Measurements from ENCODE around the gene MLXIPL. TPM values are rescaled to one million over a fixed set of nuclear protein-coding genes. Genes with fewer than 3 reads are reported as not detected.
A peak's percentile ranks its signal among the peaks of the same experiment; 100 is the strongest.
"Not testable (repeated sequence)": the region's sequence is repeated elsewhere in the genome, so short reads cannot be mapped to it uniquely, and the experiment has no call there.

Gene MLXIPL
- 0.65 TPM for total RNA-seq
- long read RNA-seq, result 0 reads

DNA sequence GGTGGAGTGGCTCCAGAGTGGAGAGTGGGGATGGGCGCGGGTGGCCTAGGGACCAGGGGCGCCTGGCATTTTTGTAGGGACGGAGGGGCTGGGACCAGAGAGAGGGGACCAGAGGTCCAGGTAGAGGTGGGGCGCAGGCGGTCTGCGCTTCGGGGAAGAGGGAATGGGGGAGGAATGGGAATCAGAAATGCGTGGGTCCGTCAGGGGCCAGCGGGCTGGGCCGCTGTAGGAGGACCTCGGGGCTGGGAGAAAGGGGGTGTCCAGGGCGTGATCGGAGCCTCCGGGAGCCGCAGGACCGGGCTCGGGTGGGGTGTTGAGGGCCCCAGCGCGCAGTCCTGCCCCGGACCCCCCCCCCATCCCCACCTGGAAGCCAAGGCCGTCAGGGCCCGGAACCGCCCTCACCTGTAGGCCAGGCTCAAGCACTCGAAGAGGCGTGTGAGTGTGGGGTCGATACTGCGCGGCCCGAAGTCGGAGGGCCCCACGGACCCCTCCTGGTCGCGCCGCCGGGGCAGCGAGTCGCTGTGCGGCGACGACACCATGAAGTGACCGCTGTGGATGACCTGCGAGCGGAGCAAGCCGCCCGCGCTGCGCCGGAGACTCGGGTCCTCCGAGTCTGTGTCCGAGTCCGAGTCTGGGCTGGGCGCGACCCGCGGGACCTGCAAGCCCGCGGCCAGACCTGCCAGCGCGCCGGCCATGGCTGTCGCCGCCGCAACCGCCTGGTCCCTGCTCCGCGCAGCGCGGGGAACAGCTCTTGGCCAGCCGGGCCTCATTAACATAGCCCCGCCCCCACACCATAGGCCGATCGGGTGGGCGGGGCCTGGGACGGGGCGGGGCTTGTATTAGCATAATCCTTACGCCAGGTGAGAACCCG, at the start of gene MLXIPL:
Gene MLXIPL, minus strand, starts transcription at position 725 of the 871 bp plus-strand sequence. Its CDS starts 30 bp downstream, at position 695.
- peak; percentile 78 for DNase-seq (ENCODE audit: low spot score)
- intact Hi-C loops (cut with DNase I), result no loop called here

GRCh38 chr7:73671857-73672445, 47.6 kb upstream of the MLXIPL start:
- intact Hi-C loops (cut with DNase I), result no loop called here
- DNase-seq (ENCODE audit: low spot score), result no peak

GRCh38 chr7:73671322-73671661, 47.0 kb upstream of the MLXIPL start:
- DNase-seq (ENCODE audit: low spot score), result no peak
- intact Hi-C loops (cut with DNase I), result no loop called here

GRCh38 chr7:73669858-73670385, 45.6 kb upstream of the MLXIPL start:
- no peak for DNase-seq (ENCODE audit: low spot score)

DNA sequence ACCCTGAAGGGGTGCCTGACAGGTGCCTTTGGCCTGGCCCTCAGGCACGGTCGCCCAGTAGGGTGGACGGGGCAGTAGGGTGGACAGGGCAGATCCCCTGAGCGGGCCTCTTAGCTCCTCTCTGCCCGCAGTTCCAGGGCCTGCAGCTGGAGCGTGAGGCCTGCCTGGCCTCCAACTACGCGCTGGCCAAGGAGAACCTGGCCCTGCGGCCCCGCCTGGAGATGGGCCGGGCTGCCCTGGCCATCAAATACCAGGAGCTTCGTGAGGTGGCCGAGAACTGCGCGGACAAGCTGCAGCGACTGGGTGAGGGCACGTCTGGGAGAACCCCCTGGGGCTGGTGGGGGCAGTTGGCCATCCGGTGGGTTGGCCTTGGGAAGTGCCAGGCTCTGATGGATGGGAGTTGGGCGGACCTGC, 45.0 kb upstream of the MLXIPL start:
- DNase-seq (ENCODE audit: low spot score), result no peak
- intact Hi-C loops (cut with DNase I), result loop anchor here (5.0 kb wide), 1 partner anchor 48 kb away; the partner anchor contains the start of gene STX1A

More at GRCh38 chr7:73669858-73670385, 45.6 kb upstream of the MLXIPL start:
- intact Hi-C loops (cut with DNase I), result loop anchor here (5.0 kb wide), 1 partner anchor 47 kb away; the partner anchor contains the start of gene STX1A

GRCh38 chr7:73668886-73669230, 44.5 kb upstream of the MLXIPL start:
- intact Hi-C loops (cut with DNase I), result loop anchor here (5.0 kb wide), 1 partner anchor 48 kb away; the partner anchor contains the start of gene STX1A
- no peak for DNase-seq (ENCODE audit: low spot score)

DNA sequence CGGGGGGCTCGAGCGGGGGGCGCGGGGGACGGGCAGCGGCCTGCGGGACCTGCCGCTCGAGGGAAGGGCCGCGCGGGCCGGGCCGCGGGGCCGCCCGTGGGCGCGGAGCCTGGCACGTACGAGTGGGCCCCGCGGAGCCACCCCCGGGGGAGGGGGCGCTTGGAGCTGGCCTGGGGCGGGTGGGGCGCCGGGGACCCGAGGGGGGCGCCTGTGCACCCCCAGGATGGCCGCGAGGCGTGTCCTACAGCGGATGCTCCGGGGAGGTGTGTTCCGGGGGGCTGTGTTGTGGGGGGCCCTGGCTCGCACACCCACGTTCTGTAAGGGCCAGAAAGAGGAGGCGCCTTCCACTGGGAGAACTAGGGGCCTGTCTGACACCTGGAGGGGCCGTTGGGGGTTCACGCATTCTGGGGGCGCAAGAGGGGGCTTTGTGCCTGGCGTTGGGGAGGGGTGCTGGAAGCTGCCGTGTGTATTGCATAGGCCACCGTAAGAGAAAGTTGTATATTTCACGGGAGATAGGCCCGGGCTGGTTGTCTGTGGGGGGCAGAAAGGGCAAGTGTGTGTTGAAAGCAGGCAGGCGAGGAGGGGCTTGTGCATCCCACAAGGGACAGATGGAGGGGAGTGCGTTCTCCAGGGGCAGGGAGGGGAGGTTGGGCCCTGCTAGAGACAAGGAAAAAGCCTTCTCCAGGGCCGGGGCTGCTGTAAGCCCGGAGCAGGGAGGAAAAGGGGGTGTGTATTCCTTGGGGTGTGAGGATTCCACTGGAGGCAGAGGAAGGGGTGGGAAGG, 44.0 kb upstream of the MLXIPL start:
- no peak for DNase-seq (ENCODE audit: low spot score)
- intact Hi-C loops (cut with DNase I), result loop anchor here (5.0 kb wide), 1 partner anchor 49 kb away; the partner anchor contains the start of gene STX1A

- intact Hi-C loops (cut with DNase I), result loop anchor here (2.0 to 5.0 kb wide), 2 partner anchors 50 to 59 kb away; partner anchors contain the start of gene STX1A
- peak; percentile 94 for DNase-seq (ENCODE audit: low spot score)
Observed at GRCh38 chr7:73667344-73668102, 43.2 kb upstream of the MLXIPL start, which contains the start of gene VPS37D. TSS of gene VPS37D (plus strand) at chr7:73667831. CDS start at chr7:73667959, 128 bp downstream.

DNA sequence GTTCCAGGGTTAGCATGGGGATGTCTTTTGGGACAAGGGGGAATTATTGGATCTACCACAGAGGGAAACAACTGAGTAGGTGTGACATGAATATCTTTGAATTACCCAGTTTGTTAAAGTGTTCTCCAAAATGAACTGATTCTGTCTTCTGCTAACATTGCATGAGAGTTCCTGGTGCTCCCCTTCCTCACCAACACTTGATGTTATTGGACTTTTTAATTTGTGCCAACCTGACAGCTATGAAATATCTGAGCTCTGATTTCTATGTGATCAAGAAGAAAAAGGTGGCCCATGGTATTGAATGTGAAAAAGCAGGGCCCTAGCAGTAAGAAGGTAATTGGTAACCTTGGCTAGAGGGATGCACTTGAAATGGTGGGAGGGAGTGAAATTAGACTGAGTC, 38.7 kb upstream of the MLXIPL start:
- intact Hi-C loops (cut with DNase I), result no loop called here
- DNase-seq (ENCODE audit: low spot score), result no peak

GRCh38 chr7:73660594-73660993, 36.3 kb upstream of the MLXIPL start:
- DNase-seq (ENCODE audit: low spot score); intact Hi-C loops (cut with DNase I): not testable (repeated sequence)

GRCh38 chr7:73659983-73660382, 35.7 kb upstream of the MLXIPL start:
- DNase-seq (ENCODE audit: low spot score), result no peak
- intact Hi-C loops (cut with DNase I), result no loop called here

DNA sequence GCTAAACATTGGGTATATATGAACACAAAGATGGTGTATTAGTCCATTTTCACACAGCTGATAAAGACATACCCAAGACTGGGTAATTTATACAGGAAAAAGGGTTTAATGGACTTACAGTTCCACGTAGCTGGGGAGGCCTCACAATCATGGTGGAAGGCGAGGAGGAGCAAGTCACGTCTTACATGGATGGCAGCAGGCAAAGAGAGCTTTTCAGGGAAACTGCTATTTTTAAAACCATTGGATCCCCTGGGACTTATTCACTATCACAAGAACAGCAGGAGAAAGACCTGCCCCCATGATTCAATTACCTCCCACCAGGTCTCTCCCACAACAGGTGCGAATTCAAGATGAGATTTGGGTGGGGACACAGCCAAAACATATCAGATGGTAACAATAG, 31.0 kb upstream of the MLXIPL start:
- DNase-seq (ENCODE audit: low spot score); intact Hi-C loops (cut with DNase I): not testable (repeated sequence)

- no peak for DNase-seq (ENCODE audit: low spot score)
- intact Hi-C loops (cut with DNase I), result no loop called here
Observed at GRCh38 chr7:73652541-73652949, 28.2 kb upstream of the MLXIPL start.

GRCh38 chr7:73650524-73650923, 26.2 kb upstream of the MLXIPL start:
- intact Hi-C loops (cut with DNase I), result no loop called here

GRCh38 chr7:73649576-73649975, 25.3 kb upstream of the MLXIPL start:
- intact Hi-C loops (cut with DNase I), result no loop called here
- no peak for DNase-seq (ENCODE audit: low spot score)

More at GRCh38 chr7:73650524-73650923, 26.2 kb upstream of the MLXIPL start:
- DNase-seq (ENCODE audit: low spot score), result no peak

- intact Hi-C loops (cut with DNase I), result no loop called here
- no peak for DNase-seq (ENCODE audit: low spot score)
Observed at GRCh38 chr7:73648593-73649332, 24.4 kb upstream of the MLXIPL start.

DNA sequence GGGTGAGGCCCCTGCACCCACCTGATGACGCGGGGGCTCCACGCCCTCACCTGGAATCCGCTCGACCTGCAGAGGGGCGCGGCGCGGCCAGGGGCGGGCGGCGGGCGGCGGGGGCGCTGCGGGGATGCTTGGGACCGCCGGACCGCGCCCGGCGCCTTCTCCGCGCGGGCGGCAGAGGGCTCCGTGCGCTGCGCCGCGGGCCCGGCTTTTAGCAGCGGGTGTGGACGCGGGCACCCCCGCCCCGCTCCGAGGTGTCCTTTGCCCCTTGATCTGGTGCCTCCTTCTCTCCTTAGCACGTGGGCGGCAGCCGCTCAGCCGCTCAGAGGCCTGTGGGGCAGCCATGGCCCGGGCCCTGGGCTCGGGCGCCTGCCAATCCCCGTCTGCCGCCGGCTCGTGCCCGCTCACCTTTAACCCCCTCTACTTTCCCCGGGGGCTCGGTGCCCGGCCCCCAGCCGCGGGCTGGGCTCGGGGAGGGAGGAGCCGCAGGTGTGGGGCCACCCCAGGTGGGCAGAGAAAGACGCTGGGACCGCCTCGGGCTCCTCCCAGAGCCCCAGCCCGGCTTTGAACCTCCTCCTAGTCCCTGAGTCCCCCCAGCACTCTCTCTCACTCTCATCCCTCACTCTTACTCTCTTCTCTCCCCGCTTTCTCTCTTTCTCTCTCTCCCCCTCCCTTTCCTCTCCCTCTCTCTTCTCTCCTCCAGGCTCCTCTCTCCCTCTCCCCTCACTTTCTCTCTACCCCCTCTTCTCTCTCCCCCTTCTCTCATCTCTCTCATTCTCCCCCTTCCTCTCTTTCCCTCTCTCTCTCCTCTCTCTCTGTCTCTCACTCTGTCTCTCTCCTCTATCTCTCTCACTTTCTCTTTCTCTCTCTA, 23.6 kb upstream of the MLXIPL start:
- intact Hi-C loops (cut with DNase I), result no loop called here
- DNase-seq (ENCODE audit: low spot score), result no peak
